ENCODE data around the gene MRPL43. TPM values are rescaled to one million over a fixed set of nuclear protein-coding genes. Genes with fewer than 3 reads are reported as not detected.
"Not testable (repeated sequence)": the region's sequence is repeated elsewhere in the genome, so short reads cannot be mapped to it uniquely, and the experiment has no call there.

Gene MRPL43
- total and polyA plus RNA-seq, 10 of the 15 experiments (the other 5 are each of a cell fraction or from before 2014, with no cell fraction given): 16.6 to 108 (median 65.1) TPM

DNA sequence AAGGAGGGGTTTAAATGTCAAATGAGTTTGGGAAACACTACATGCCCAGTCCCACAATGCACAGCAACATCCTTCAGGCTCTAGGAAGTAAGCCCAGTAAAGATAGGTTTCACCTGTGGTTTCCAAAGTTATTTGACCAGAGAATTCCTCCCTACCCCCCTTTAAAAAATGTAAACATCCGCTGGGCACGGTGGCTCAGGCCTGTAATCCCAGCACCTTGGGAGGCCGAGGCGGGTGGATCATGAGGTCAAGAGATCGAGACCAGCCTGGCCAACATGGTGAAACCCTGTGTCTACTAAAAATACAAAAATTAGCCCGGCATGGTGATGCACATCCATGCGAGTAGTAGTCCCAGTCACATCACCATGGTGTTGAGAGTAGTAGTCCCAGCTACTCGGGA is 11.9 kb downstream of the MRPL43 start:
- FAIRE-seq: not testable (repeated sequence)
- 54% methylated on average over 8 of the region's 8 CpGs for WGBS (ENCODE audit: insufficient coverage, insufficient replicate concordance, low lambda C conversion rate, missing lambda C conversion rate)

DNA sequence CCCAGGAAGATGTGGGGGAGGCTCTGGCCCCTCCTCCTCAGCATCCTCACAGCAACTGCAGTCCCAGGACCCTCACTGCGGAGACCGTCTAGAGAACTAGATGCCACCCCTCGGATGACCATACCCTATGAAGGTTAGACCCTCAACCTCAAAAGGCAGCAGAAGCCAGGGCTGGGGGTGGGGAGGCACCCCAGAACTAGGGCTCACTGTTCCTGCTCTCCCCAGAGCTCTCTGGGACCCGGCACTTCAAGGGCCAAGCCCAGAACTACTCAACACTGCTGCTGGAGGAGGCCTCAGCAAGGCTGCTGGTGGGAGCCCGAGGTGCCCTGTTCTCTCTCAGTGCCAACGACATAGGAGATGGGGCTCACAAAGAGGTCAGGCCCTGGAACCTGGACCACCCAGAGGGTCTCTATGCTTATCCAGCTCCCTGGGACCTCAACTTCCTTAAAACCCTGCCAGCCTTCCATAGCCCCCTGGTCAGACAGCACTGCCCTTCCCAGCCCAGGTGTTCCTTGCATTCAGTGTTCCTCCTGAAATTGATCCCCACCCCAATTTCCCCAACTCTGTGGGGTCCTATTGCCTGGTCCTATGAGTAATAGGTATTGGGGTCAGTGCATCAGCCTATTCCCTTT is 14.3 kb downstream of the MRPL43 start:
- SMC1A ChIA-PET (ENCODE audit: uncharacterized antibody, unreplicated experiment): no interaction called here
- no peaks in the 10 kb centered on the region for H3K36me3 ChIP-seq (ENCODE audit: control insufficient read depth in 2 of 2, insufficient read depth in 2 of 2, low read length in 1 of 2)
- no peak overlapping the region for H3K27ac ChIP-seq (ENCODE audit: control insufficient read depth, insufficient read depth)
- in situ Hi-C loops (cut with MboI) (no loop called here), intact Hi-C loops (cut with micrococcal nuclease; ENCODE audit: unreplicated experiment) (no loop called here)
- CTCF ChIA-PET: interaction anchor here (0.6 to 1.7 kb wide), 3 partner anchors 9 to 299 kb away, joined by 3 to 5 read pairs (median 3); no protein-coding TSS in a partner anchor
- H3K9me3 ChIP-seq (replicated peaks; ENCODE audit: control insufficient read depth, insufficient read depth, low read length): no peaks in the 10 kb centered on the region
- RAD21 ChIA-PET (ENCODE audit: unreplicated experiment): no interaction called here
- ATAC-seq (no peak), FAIRE-seq (no peak), DNase-seq (ENCODE audit: low read depth, low spot score) (no peak)
- H3K4me1 ChIP-seq (ENCODE audit: control insufficient read depth, insufficient read depth, low read length): peaks cover 3% of the 10 kb centered on the region; the same call in 1 of the 2 replicates
- BruUV-seq (replicated peaks): no TSS peak
- 67% methylated on average over 6 of the region's 6 CpGs for WGBS (ENCODE audit: insufficient coverage, insufficient replicate concordance, low lambda C conversion rate, missing lambda C conversion rate)
- H2AFZ ChIP-seq (ENCODE audit: control insufficient read depth, low read depth, low read length): no peak overlapping the region
- TF ChIP-seq BACH1 (IDR thresholded peaks at IDR 0.05; ENCODE audit: borderline replicate concordance): no peak
- no peak for TF ChIP-seq SMAD5 (IDR thresholded peaks at IDR 0.05; ENCODE audit: low read depth)
- TF ChIP-seq, protein P1, sequence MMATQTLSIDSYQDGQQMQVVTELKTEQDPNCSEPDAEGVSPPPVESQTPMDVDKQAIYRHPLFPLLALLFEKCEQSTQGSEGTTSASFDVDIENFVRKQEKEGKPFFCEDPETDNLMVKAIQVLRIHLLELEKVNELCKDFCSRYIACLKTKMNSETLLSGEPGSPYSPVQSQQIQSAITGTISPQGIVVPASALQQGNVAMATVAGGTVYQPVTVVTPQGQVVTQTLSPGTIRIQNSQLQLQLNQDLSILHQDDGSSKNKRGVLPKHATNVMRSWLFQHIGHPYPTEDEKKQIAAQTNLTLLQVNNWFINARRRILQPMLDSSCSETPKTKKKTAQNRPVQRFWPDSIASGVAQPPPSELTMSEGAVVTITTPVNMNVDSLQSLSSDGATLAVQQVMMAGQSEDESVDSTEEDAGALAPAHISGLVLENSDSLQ (IDR thresholded peaks at IDR 0.05): no peak
- no peak for TF ChIP-seq SREBF2 (IDR thresholded peaks at IDR 0.05; ENCODE audit: low read length)
- no peak for TF ChIP-seq YBX1 (IDR thresholded peaks at IDR 0.05)
- TF ChIP-seq CBX5 (IDR thresholded peaks at IDR 0.05; ENCODE audit: low read depth): no peak
- no peak for TF ChIP-seq JUND (IDR thresholded peaks at IDR 0.05; ENCODE audit: low read depth, low read length)
- no peak for TF ChIP-seq DPF2 (IDR thresholded peaks at IDR 0.05)
- TF ChIP-seq RBBP5 (conservative IDR thresholded peaks at IDR 0.05): no peak
- TF ChIP-seq, protein P2, sequence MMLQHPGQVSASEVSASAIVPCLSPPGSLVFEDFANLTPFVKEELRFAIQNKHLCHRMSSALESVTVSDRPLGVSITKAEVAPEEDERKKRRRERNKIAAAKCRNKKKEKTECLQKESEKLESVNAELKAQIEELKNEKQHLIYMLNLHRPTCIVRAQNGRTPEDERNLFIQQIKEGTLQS (IDR thresholded peaks at IDR 0.05; ENCODE audit: borderline replicate concordance, extremely low read depth, low read depth, low read length): no peak
- TF ChIP-seq ZNF24 (IDR thresholded peaks at IDR 0.05): no peak
- TF ChIP-seq, protein P3, sequence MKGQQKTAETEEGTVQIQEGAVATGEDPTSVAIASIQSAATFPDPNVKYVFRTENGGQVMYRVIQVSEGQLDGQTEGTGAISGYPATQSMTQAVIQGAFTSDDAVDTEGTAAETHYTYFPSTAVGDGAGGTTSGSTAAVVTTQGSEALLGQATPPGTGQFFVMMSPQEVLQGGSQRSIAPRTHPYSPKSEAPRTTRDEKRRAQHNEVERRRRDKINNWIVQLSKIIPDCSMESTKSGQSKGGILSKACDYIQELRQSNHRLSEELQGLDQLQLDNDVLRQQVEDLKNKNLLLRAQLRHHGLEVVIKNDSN (IDR thresholded peaks at IDR 0.05; ENCODE audit: borderline replicate concordance, extremely low read length, insufficient read depth, low read depth, low read length): no peak
- no peak for TF ChIP-seq GATAD2B (conservative IDR thresholded peaks at IDR 0.05; ENCODE audit: low read depth)
- no peaks in the 10 kb centered on the region for H3K79me2 ChIP-seq (ENCODE audit: control insufficient read depth, insufficient read depth, low read length)
- no peak overlapping the region for H3K4me2 ChIP-seq (ENCODE audit: control insufficient read depth, insufficient read depth)
- H4K20me1 ChIP-seq (ENCODE audit: control insufficient read depth, insufficient read depth): no peaks in the 10 kb centered on the region
- H3K4me3 ChIP-seq: no peak overlapping the region
- no peaks in the 10 kb centered on the region for H3K27me3 ChIP-seq (replicated peaks in 1 of 2; ENCODE audit: control insufficient read depth in 2 of 2, insufficient read depth in 2 of 2, low read length in 1 of 2)
- H3K9ac ChIP-seq (ENCODE audit: control insufficient read depth, insufficient read depth, low read length): no peak overlapping the region
- POLR2A ChIA-PET: no interaction called here

More for the DNA sequence above, 11.9 kb downstream of the MRPL43 start:
- H3K27ac ChIP-seq (ENCODE audit: control insufficient read depth, insufficient read depth); H2AFZ ChIP-seq (ENCODE audit: control insufficient read depth, low read depth, low read length); H3K4me3 ChIP-seq; H3K27me3 ChIP-seq (replicated peaks in 1 of 2; ENCODE audit: control insufficient read depth in 2 of 2, insufficient read depth in 2 of 2, low read length in 1 of 2); H4K20me1 ChIP-seq (ENCODE audit: control insufficient read depth, insufficient read depth); in situ Hi-C loops (cut with MboI); POLR2A ChIA-PET; H3K36me3 ChIP-seq (ENCODE audit: control insufficient read depth in 2 of 2, insufficient read depth in 2 of 2, low read length in 1 of 2); SMC1A ChIA-PET (ENCODE audit: uncharacterized antibody, unreplicated experiment); intact Hi-C loops (cut with micrococcal nuclease; ENCODE audit: unreplicated experiment); H3K9ac ChIP-seq (ENCODE audit: control insufficient read depth, insufficient read depth, low read length); H3K4me2 ChIP-seq (ENCODE audit: control insufficient read depth, insufficient read depth); DNase-seq (ENCODE audit: low read depth, low spot score); ATAC-seq; H3K9me3 ChIP-seq (replicated peaks; ENCODE audit: control insufficient read depth, insufficient read depth, low read length); H3K4me1 ChIP-seq (ENCODE audit: control insufficient read depth, insufficient read depth, low read length); BruUV-seq (replicated peaks); H3K79me2 ChIP-seq (ENCODE audit: control insufficient read depth, insufficient read depth, low read length); RAD21 ChIA-PET (ENCODE audit: unreplicated experiment): not testable (repeated sequence)
- CTCF ChIA-PET: interaction anchor here (1.0 to 1.5 kb wide), 3 partner anchors 10 to 39 kb away, joined by 4 to 5 read pairs (median 5); no protein-coding TSS in a partner anchor

Measured in GM12878 (cell line).